K562 (cell line): ENCODE results near the gene POGZ. TPM values are rescaled to one million over a fixed set of nuclear protein-coding genes. Genes with fewer than 3 reads are reported as not detected.

Experiments used
- ATAC-seq: fragments of 200-7000 bp; cut with Tn5 transposase; 3 replicates; pipeline ENCODE4 v1.9.1; 2020; ENCODE audit warnings: moderate library complexity
- BruUV-seq: library from RNA; stranded (reverse); fragments of 400-500 nt; replicated peaks from 2 replicates; lab custom pipeline; 2021; lab: Mats Ljungman, UMichigan
- CTCF ChIA-PET: fragments of 300-600 bp; formaldehyde crosslinking; extraction: SDS; loops from one replicate; lab custom pipeline; 2021; ENCODE audit warnings: low intra/inter-chr PET ratio; lab: Yijun Ruan, JAX
- POLR2A ChIA-PET: fragments of 300-600, 350-650 bp; sonication (Branson Sonifier 250); formaldehyde crosslinking; extraction: SDS; loops from one replicate; lab custom pipeline; 2021; ENCODE audit warnings: antibody characterized with exemption, inconsistent platforms; lab: Yijun Ruan, JAX
- DNase-seq, 4 experiments: peaks; one replicate each; pipeline versions ENCODE4 v3.0.0 to v3.0.0-alpha.2; 2011 to 2018; ENCODE audit warnings: low spot score in 3 of 4, mixed read lengths in 3 of 4; ENCODE audit errors: extremely low read depth in 1 of 4
- FAIRE-seq: peaks from 2 replicates; lab custom pipeline; 2011; peaks lifted over from hg19 to GRCh38; lab: Jason Lieb, UNC
- H2AFZ ChIP-seq: 2 replicates; pipeline ENCODE4 v1.6.0; 2011; ENCODE audit warnings: low read depth, low read length, control low read depth, inconsistent platforms
- H3K27ac ChIP-seq: fragments of 200-600 bp; 3 replicates; pipeline ENCODE4 v1.8.0; 2011; ENCODE audit warnings: low read depth, mild to moderate bottlenecking, control low read depth, inconsistent platforms, low read length, moderate library complexity, mixed read lengths; ENCODE audit errors: extremely low read depth
- H3K27me3 ChIP-seq, 2 experiments: fragments of 300-600 bp in 1 of 2; 2 replicates in 1 of 2; 3 replicates in 1 of 2; pipeline versions ENCODE4 v1.6.0 to v1.8.0; 2011; ENCODE audit warnings: inconsistent platforms in 2 of 2, low read length in 2 of 2, mild to moderate bottlenecking in 1 of 2, mixed read lengths in 1 of 2, moderate library complexity in 1 of 2; ENCODE audit not compliant: control insufficient read depth in 2 of 2, insufficient read depth in 2 of 2
- H3K36me3 ChIP-seq: fragments of 300-600 bp; 3 replicates; pipeline ENCODE4 v1.8.0; 2011; ENCODE audit warnings: mild to moderate bottlenecking, low read length, inconsistent platforms; ENCODE audit not compliant: control insufficient read depth, insufficient read depth
- H3K4me1 ChIP-seq, 2 experiments: fragments of 200-600 bp in 1 of 2; replicated peaks in 1 of 2; 2 replicates in 1 of 2; 3 replicates in 1 of 2; pipeline versions ENCODE4 v1.5.1 to v1.8.0; 2011; ENCODE audit warnings: inconsistent platforms in 2 of 2, low read length in 2 of 2, mild to moderate bottlenecking in 1 of 2, mixed read lengths in 1 of 2, moderate library complexity in 1 of 2; ENCODE audit not compliant: control insufficient read depth in 2 of 2, insufficient read depth in 2 of 2
- H3K4me2 ChIP-seq: 2 replicates; pipeline ENCODE4 v1.6.1; 2011; ENCODE audit warnings: low read length, control low read depth, inconsistent platforms, mixed read lengths; ENCODE audit not compliant: insufficient read depth
- H3K4me3 ChIP-seq: fragments of 200-600 bp; sonication (generic), shearing (Covaris generic); 2 replicates; pipeline ENCODE4 v1.5.1; 2016; ENCODE audit warnings: control low read depth, inconsistent platforms
- H3K79me2 ChIP-seq: fragments of 200-600 bp; 3 replicates; pipeline ENCODE4 v1.8.0; 2011; ENCODE audit warnings: low read length, inconsistent platforms; ENCODE audit not compliant: control insufficient read depth, insufficient read depth
- H3K9ac ChIP-seq, 2 experiments: 2 replicates each; pipeline versions ENCODE4 v1.6.0 to v1.6.1; 2011; ENCODE audit warnings: low read depth in 2 of 2, low read length in 2 of 2, control low read depth in 1 of 2, inconsistent platforms in 1 of 2, mild to moderate bottlenecking in 1 of 2, mixed read lengths in 1 of 2; ENCODE audit not compliant: insufficient read depth in 1 of 2
- H3K9me1 ChIP-seq: one replicate; pipeline ENCODE4 v1.6.0; 2011; ENCODE audit warnings: inconsistent platforms, mild to moderate bottlenecking, low read length, moderate library complexity; ENCODE audit not compliant: control insufficient read depth, insufficient read depth
- H3K9me3 ChIP-seq: replicated peaks from 2 replicates; pipeline ENCODE4 v1.5.1; 2011; ENCODE audit warnings: low read depth, low read length, inconsistent platforms; ENCODE audit not compliant: control insufficient read depth, insufficient read depth
- H4K20me1 ChIP-seq: replicated peaks from 2 replicates; pipeline ENCODE4 v1.6.1; 2011; ENCODE audit warnings: low read length, inconsistent platforms, mixed read lengths; ENCODE audit not compliant: control insufficient read depth, insufficient read depth
- CEBPB ChIP-seq: fragments of 450-650 bp; IDR thresholded peaks from 2 replicates; pipeline ENCODE4 v1.6.1; 2016; ENCODE audit warnings: missing genetic modification characterization, missing compliant biosample characterization
- HMG20A ChIP-seq: fragments of 450-650 bp; formaldehyde crosslinking; conservative IDR thresholded peaks from 2 replicates; pipeline ENCODE4 v1.4.0; 2020; ENCODE audit warnings: mild to moderate bottlenecking, mixed read lengths
- MTA2 ChIP-seq: fragments of 450-650 bp; IDR thresholded peaks from 2 replicates; pipeline ENCODE4 v1.6.1; 2016; ENCODE audit warnings: low read depth
- NCOR1 ChIP-seq: fragments of 450-650 bp; IDR thresholded peaks from 2 replicates; pipeline ENCODE4 v1.6.1; 2016; ENCODE audit warnings: mild to moderate bottlenecking, moderate library complexity
- RBM17 ChIP-seq: fragments of 200-400 bp; formaldehyde crosslinking; IDR thresholded peaks from 2 replicates; pipeline ENCODE4 v1.6.1; 2017; ENCODE audit warnings: low read depth, mild to moderate bottlenecking, low read length, borderline replicate concordance
- XRCC3 ChIP-seq: fragments of 450-650 bp; IDR thresholded peaks from 2 replicates; pipeline ENCODE4 v1.6.1; 2017; ENCODE audit warnings: mild to moderate bottlenecking, moderate library complexity
- YY1 ChIP-seq, 3 experiments: IDR thresholded peaks; 2 replicates each; pipeline ENCODE4 v1.6.1; 2011; ENCODE audit warnings: low read length in 2 of 3, mild to moderate bottlenecking in 2 of 3, moderate library complexity in 2 of 3, borderline replicate concordance in 1 of 3, control low read depth in 1 of 3, low read depth in 1 of 3; ENCODE audit not compliant: insufficient read depth in 3 of 3, insufficient replicate concordance in 2 of 3, control insufficient read depth in 1 of 3, insufficient read length in 1 of 3; ENCODE audit errors: extremely low read depth in 1 of 3
- WGBS: fragments of 100-300 bp; shearing (Covaris generic); methylation state at CpG from one replicate; pipeline ENCODE4 v1.1.6; 2016; ENCODE audit warnings: low coverage, mixed read lengths; ENCODE audit not compliant: insufficient coverage; ENCODE audit errors: missing lambda C conversion rate; 5-methylcytosine and 5-hydroxymethylcytosine counted together
- in situ Hi-C: fragments of 300-500 bp; cut with MboI; formaldehyde crosslinking; loops from 4 replicates; pipeline ENCODE4 v1.15.0; 2018; ENCODE audit warnings: inconsistent platforms, mixed read lengths
- intact Hi-C: fragments of 100-400 bp; cut with micrococcal nuclease; formaldehyde crosslinking; loops from 2 replicates; pipeline ENCODE4 v1.14.2; 2022
- polyA plus RNA-seq, 8 experiments: library from polyadenylated mRNA; depleted of rRNA in 4 of 8; stranded (reverse) in 5 of 8; unstranded in 3 of 8; fragments of >200 nt; fragmentation: Nextera tagmentation in 2 of 8; fragmentation: Illumina TruSeq in 1 of 8; extraction: Ambion mirVana in 2 of 8; extraction: Trizol in 1 of 8; gene quantifications; 2 replicates each; pipeline versions ENCODE4 v1.2.1 to v1.2.3, GENCODE V29; 2011 to 2014; ENCODE audit warnings: inconsistent platforms in 1 of 8, missing spikeins in 1 of 8
- total RNA-seq, 7 experiments: library from RNA; depleted of rRNA in 6 of 7; stranded (reverse); fragments of >200 nt in 6 of 7; fragmentation: Illumina TruSeq in 2 of 7; extraction: Trizol in 2 of 7; gene quantifications; 2 replicates each; pipeline versions ENCODE4 v1.2.1 to v1.2.3, GENCODE V29; 2011 to 2021; ENCODE audit warnings: low replicate concordance in 1 of 7
- TF ChIP-seq, protein P1 (sequence below), 2 experiments: fragments of 450-650 bp; IDR thresholded peaks; 2 replicates each; pipeline ENCODE4 v1.6.1; 2016

The POGZ gene
- total and polyA plus RNA-seq, 9 of the 15 experiments (the other 6 are each of a cell fraction or from before 2014, with no cell fraction given) = 9.4 to 40.6 (median 21.6) TPM

DNA sequence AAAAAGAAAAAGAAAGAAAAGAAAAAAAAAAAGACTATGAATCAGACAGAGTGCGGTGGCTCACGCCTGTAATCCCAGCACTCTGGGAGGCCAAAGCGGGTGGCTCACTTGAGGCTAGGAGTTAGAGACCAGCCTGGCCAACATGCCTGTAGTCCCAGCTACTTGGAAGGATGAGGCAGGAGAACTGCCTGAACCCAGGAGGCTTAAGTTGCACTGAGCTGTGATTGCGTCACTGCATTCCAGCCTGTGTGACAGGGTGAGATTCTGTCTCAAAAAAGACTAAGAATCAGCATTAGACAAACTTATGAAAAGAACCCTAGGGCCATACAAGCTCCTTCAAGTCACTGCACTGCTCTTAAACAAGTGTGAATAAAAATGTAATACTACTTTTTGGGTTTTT lies 43.1 kb downstream of the POGZ start:
- DNase-seq (no peak), ATAC-seq (no peak), FAIRE-seq (no peak)
- peaks cover 70% of the 10 kb centered on the region for H3K36me3 ChIP-seq
- no peaks in the 10 kb centered on the region for H3K9me1 ChIP-seq
- intact Hi-C loops (no loop called here), in situ Hi-C loops (no loop called here)
- H2AFZ ChIP-seq = no peak overlapping the region
- ChIA-PET POLR2A (interaction anchor here (1.0 to 2.0 kb wide), 3 partner anchors 9 to 17 kb away, joined by 3 to 7 read pairs (median 4); partner anchors contain the start of gene PSMB4), CTCF (no interaction called here)
- H3K9me3 ChIP-seq = no peaks in the 10 kb centered on the region
- no TSS peak for BruUV-seq
- H3K9ac ChIP-seq = no peak overlapping the region
- WGBS = 100% methylated on average over 4 of the region's 4 CpGs
- no peaks in the 10 kb centered on the region for H3K4me1 ChIP-seq
- no peak overlapping the region for H3K27ac ChIP-seq
- no peak overlapping the region for H3K4me2 ChIP-seq
- H4K20me1 ChIP-seq = no peaks in the 10 kb centered on the region
- no peak overlapping the region for H3K4me3 ChIP-seq
- H3K27me3 ChIP-seq = no peaks in the 10 kb centered on the region
- no peaks in the 10 kb centered on the region for H3K79me2 ChIP-seq
- TF ChIP-seq CEBPB (tag) = 0 out of 2 replicates have a peak, but pooled peaks have one; percentile 19
- no peak for TF ChIP-seq YY1 (IDR thresholded peaks at IDR 0.05; ENCODE audit: borderline replicate concordance in 1 of 3, control insufficient read depth in 1 of 3, extremely low read depth in 1 of 3, insufficient read depth in 3 of 3, insufficient read length in 1 of 3, insufficient replicate concordance in 2 of 3, low read depth in 1 of 3, low read length in 2 of 3)
- no peak for TF ChIP-seq MTA2
- no peak for TF ChIP-seq RBM17
- TF ChIP-seq NCOR1 = no peak
- TF ChIP-seq XRCC3 = no peak
- TF ChIP-seq, protein P1, sequence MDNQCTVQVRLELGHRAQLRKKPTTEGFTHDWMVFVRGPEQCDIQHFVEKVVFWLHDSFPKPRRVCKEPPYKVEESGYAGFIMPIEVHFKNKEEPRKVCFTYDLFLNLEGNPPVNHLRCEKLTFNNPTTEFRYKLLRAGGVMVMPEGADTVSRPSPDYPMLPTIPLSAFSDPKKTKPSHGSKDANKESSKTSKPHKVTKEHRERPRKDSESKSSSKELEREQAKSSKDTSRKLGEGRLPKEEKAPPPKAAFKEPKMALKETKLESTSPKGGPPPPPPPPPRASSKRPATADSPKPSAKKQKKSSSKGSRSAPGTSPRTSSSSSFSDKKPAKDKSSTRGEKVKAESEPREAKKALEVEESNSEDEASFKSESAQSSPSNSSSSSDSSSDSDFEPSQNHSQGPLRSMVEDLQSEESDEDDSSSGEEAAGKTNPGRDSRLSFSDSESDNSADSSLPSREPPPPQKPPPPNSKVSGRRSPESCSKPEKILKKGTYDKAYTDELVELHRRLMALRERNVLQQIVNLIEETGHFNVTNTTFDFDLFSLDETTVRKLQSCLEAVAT (IDR thresholded peaks at IDR 0.05) = no peak
- no peak for TF ChIP-seq HMG20A
